ENCODE results near the gene PLXNB2.

PLXNB2 gene

GRCh38 chr22:50259302-50259701, 48.1 kb downstream of the PLXNB2 start:
- H3K4me3 ChIP-seq (replicated peaks in 1 of 2; ENCODE audit: low read depth in 2 of 2, low read length in 2 of 2), result no peak overlapping the region
- no peak for TF ChIP-seq CTCF (IDR thresholded peaks at IDR 0.05; ENCODE audit: low read depth, low read length)
- DNase-seq (ENCODE audit: low read depth in 2 of 2), result no peak

- TF ChIP-seq CTCF (IDR thresholded peaks at IDR 0.05; ENCODE audit: low read depth, low read length), result no peak
- H3K4me3 ChIP-seq (replicated peaks in 1 of 2; ENCODE audit: low read depth in 2 of 2, low read length in 2 of 2), result no peak overlapping the region
- no peak for DNase-seq (ENCODE audit: low read depth in 2 of 2)
Observed at GRCh38 chr22:50258361-50259292, 48.8 kb downstream of the PLXNB2 start.

GRCh38 chr22:50257451-50258360, 49.7 kb downstream of the PLXNB2 start:
- no peak for TF ChIP-seq CTCF (IDR thresholded peaks at IDR 0.05; ENCODE audit: low read depth, low read length)
- DNase-seq (ENCODE audit: low read depth in 2 of 2), result no peak
- H3K4me3 ChIP-seq (replicated peaks in 1 of 2; ENCODE audit: low read depth in 2 of 2, low read length in 2 of 2), result no peak overlapping the region

- TF ChIP-seq CTCF (IDR thresholded peaks at IDR 0.05; ENCODE audit: low read depth, low read length), result no peak
- no peak for DNase-seq (ENCODE audit: low read depth in 2 of 2)
- no peak overlapping the region for H3K4me3 ChIP-seq (replicated peaks in 1 of 2; ENCODE audit: low read depth in 2 of 2, low read length in 2 of 2)
Observed at GRCh38 chr22:50257041-50257440, 50.4 kb downstream of the PLXNB2 start.

GRCh38 chr22:50256258-50256862, 51.1 kb downstream of the PLXNB2 start:
- no peak overlapping the region for H3K4me3 ChIP-seq (replicated peaks in 1 of 2; ENCODE audit: low read depth in 2 of 2, low read length in 2 of 2)
- TF ChIP-seq CTCF (IDR thresholded peaks at IDR 0.05; ENCODE audit: low read depth, low read length), result no peak
- no peak for DNase-seq (ENCODE audit: low read depth in 2 of 2)

GRCh38 chr22:50255607-50256006, 51.8 kb downstream of the PLXNB2 start:
- no peak for TF ChIP-seq CTCF (IDR thresholded peaks at IDR 0.05; ENCODE audit: low read depth, low read length)
- DNase-seq (ENCODE audit: low read depth in 2 of 2), result no peak
- H3K4me3 ChIP-seq (replicated peaks in 1 of 2; ENCODE audit: low read depth in 2 of 2, low read length in 2 of 2), result no peak overlapping the region

Measured in cardiac fibroblast (primary cell).